CD4-positive, CD25-positive, alpha-beta regulatory T cell (primary cell): ENCODE results near the gene RPL27. TPM values are rescaled to one million over a fixed set of nuclear protein-coding genes. Genes with fewer than 3 reads are reported as not detected.

Experiments
- ATAC-seq, 2 donors: fragments of 150-1000 bp; cut with Tn5 transposase; one replicate each; pipeline ENCODE4 v1.10.0; 2021; ENCODE audit warnings: low read depth in 2 of 2, moderate number of reproducible peaks in 2 of 2, moderate library complexity in 1 of 2
- DNase-seq, 3 donors: peaks; one replicate each; pipeline versions ENCODE4 v3.0.0 to v3.0.0-alpha.2; 2012 to 2022; ENCODE audit warnings: mixed read lengths in 1 of 3
- H3K27ac ChIP-seq: one replicate; pipeline ENCODE4 v1.7.0; 2013; ENCODE audit warnings: mild to moderate bottlenecking, low read length; ENCODE audit not compliant: insufficient read depth, poor library complexity, severe bottlenecking
- H3K27me3 ChIP-seq: one replicate; pipeline ENCODE4 v1.7.0; 2013; ENCODE audit warnings: low read length; ENCODE audit not compliant: control insufficient read depth, insufficient read depth
- H3K36me3 ChIP-seq: one replicate; pipeline ENCODE4 v1.7.0; 2013; ENCODE audit warnings: mild to moderate bottlenecking, low read length, moderate library complexity; ENCODE audit not compliant: control insufficient read depth, insufficient read depth
- H3K4me1 ChIP-seq: 2 replicates; pipeline ENCODE4 v1.7.0; 2013; ENCODE audit warnings: mild to moderate bottlenecking, low read length; ENCODE audit not compliant: insufficient read depth, control insufficient read depth, poor library complexity, severe bottlenecking
- H3K4me3 ChIP-seq: one replicate; pipeline ENCODE4 v1.7.0; 2013; ENCODE audit warnings: low read depth, mild to moderate bottlenecking, low read length, moderate library complexity
- H3K9me3 ChIP-seq, 2 experiments: 1 replicate in 1 of 2; 2 replicates in 1 of 2; pipeline ENCODE4 v1.7.0; 2013; ENCODE audit warnings: low read length in 2 of 2, mild to moderate bottlenecking in 1 of 2, moderate library complexity in 1 of 2; ENCODE audit not compliant: control insufficient read depth in 2 of 2
- H3K27ac Mint-ChIP-seq, 3 donors: one replicate each; pipeline ENCODE4 v1.8.0; 2020 to 2022; ENCODE audit warnings: mild to moderate bottlenecking in 3 of 3, mixed read lengths in 3 of 3, moderate library complexity in 2 of 3
- H3K27me3 Mint-ChIP-seq: one replicate; pipeline ENCODE4 v1.8.0; 2022; ENCODE audit warnings: mild to moderate bottlenecking, mixed read lengths
- H3K36me3 Mint-ChIP-seq: one replicate; pipeline ENCODE4 v1.8.0; 2020; ENCODE audit warnings: mixed read lengths
- H3K4me1 Mint-ChIP-seq, 4 donors: one replicate each; pipeline ENCODE4 v1.8.0; 2020 to 2022; ENCODE audit warnings: mixed read lengths in 4 of 4, mild to moderate bottlenecking in 1 of 4
- H3K4me3 Mint-ChIP-seq, 4 donors: one replicate each; pipeline ENCODE4 v1.8.0; 2020 to 2022; ENCODE audit warnings: mild to moderate bottlenecking in 4 of 4, mixed read lengths in 4 of 4, moderate library complexity in 3 of 4
- H3K9me3 Mint-ChIP-seq, 7 donors: one replicate each; pipeline ENCODE4 v1.8.0; 2020 to 2022; ENCODE audit warnings: mixed read lengths in 7 of 7, mild to moderate bottlenecking in 3 of 7, moderate library complexity in 2 of 7
- polyA plus RNA-seq, 4 donors: library from polyadenylated mRNA; unstranded; fragments of 300-500 nt; fragmentation: Illumina TruSeq; gene quantifications; one replicate each; pipeline ENCODE4 v1.2.3, GENCODE V29; 2021
- total RNA-seq: library from RNA; stranded (reverse); gene quantifications from one replicate; pipeline ENCODE4 v1.2.3, GENCODE V29; 2022

RPL27 gene
- total and polyA plus RNA-seq, 5 donors from 2014 or later = 881 to 2,241 (median 1,824) TPM

- DNase-seq (no peak), ATAC-seq (no peak)
- Histone ChIP-seq H3K9me3 (no peaks in the 10 kb centered on the region), H3K27ac (no peak overlapping the region), H3K36me3 (no peaks in the 10 kb centered on the region), H3K4me3 (no peak overlapping the region), H3K4me1 (no peaks in the 10 kb centered on the region), H3K27me3 (no peaks in the 10 kb centered on the region)
- H3K36me3 Mint-ChIP-seq = no peaks in the 10 kb centered on the region
- H3K27me3 Mint-ChIP-seq = no peaks in the 10 kb centered on the region
- H3K4me3 Mint-ChIP-seq = no peak overlapping the region
- peak overlapping the region in 2 of 3 donors; percentile 12 to 42 for H3K27ac Mint-ChIP-seq
- H3K9me3 Mint-ChIP-seq = no peaks in the 10 kb centered on the region
- no peaks in the 10 kb centered on the region for H3K4me1 Mint-ChIP-seq
These were observed 41.4 kb downstream of the RPL27 start for GRCh38 chr17:43039646-43040045.

GRCh38 chr17:43040655-43041054 is 42.4 kb downstream of the RPL27 start:
- no peaks in the 10 kb centered on the region for H3K27me3 Mint-ChIP-seq
- H3K4me1 ChIP-seq = no peaks in the 10 kb centered on the region
- H3K9me3 ChIP-seq = no peaks in the 10 kb centered on the region
- H3K4me1 Mint-ChIP-seq = no peaks in the 10 kb centered on the region
- no peak overlapping the region for H3K27ac ChIP-seq
- no peak overlapping the region for H3K27ac Mint-ChIP-seq
- no peak overlapping the region for H3K4me3 Mint-ChIP-seq
- no peaks in the 10 kb centered on the region for H3K36me3 Mint-ChIP-seq
- no peaks in the 10 kb centered on the region for H3K9me3 Mint-ChIP-seq
- DNase-seq (no peak), ATAC-seq (no peak)
- no peak overlapping the region for H3K4me3 ChIP-seq
- H3K27me3 ChIP-seq = no peaks in the 10 kb centered on the region
- no peaks in the 10 kb centered on the region for H3K36me3 ChIP-seq

- ATAC-seq = no peak
- DNase-seq = no peak
- Mint-ChIP-seq H3K27ac (no peak overlapping the region), H3K27me3 (no peaks in the 10 kb centered on the region), H3K4me3 (no peak overlapping the region), H3K4me1 (no peaks in the 10 kb centered on the region), H3K9me3 (no peaks in the 10 kb centered on the region), H3K36me3 (no peaks in the 10 kb centered on the region)
- no peaks in the 10 kb centered on the region for H3K27me3 ChIP-seq
- H3K36me3 ChIP-seq = no peaks in the 10 kb centered on the region
- H3K4me1 ChIP-seq = no peaks in the 10 kb centered on the region
- no peaks in the 10 kb centered on the region for H3K9me3 ChIP-seq
- H3K27ac ChIP-seq = no peak overlapping the region
- no peak overlapping the region for H3K4me3 ChIP-seq
These were observed 43.9 kb downstream of the RPL27 start for GRCh38 chr17:43042025-43042628.

- ATAC-seq (no peak), DNase-seq (no peak)
- no peak overlapping the region for H3K4me3 Mint-ChIP-seq
- H3K27me3 Mint-ChIP-seq = no peaks in the 10 kb centered on the region
- H3K9me3 ChIP-seq = no peaks in the 10 kb centered on the region
- H3K27ac Mint-ChIP-seq = no peak overlapping the region
- no peaks in the 10 kb centered on the region for H3K27me3 ChIP-seq
- H3K27ac ChIP-seq = no peak overlapping the region
- H3K4me1 ChIP-seq = no peaks in the 10 kb centered on the region
- H3K4me3 ChIP-seq = no peak overlapping the region
- H3K4me1 Mint-ChIP-seq = no peaks in the 10 kb centered on the region
- no peaks in the 10 kb centered on the region for H3K36me3 Mint-ChIP-seq
- no peaks in the 10 kb centered on the region for H3K9me3 Mint-ChIP-seq
- no peaks in the 10 kb centered on the region for H3K36me3 ChIP-seq
These were observed 45.1 kb downstream of the RPL27 start for GRCh38 chr17:43043307-43043706.

- H3K4me1 ChIP-seq = no peaks in the 10 kb centered on the region
- H3K27ac ChIP-seq = no peak overlapping the region
- ATAC-seq (no peak), DNase-seq (no peak)
- Mint-ChIP-seq H3K27me3 (no peaks in the 10 kb centered on the region), H3K4me3 (no peak overlapping the region), H3K9me3 (no peaks in the 10 kb centered on the region), H3K4me1 (no peaks in the 10 kb centered on the region), H3K27ac (peak overlapping the region in 1 of 3 donors; percentile 6), H3K36me3 (no peaks in the 10 kb centered on the region)
- H3K36me3 ChIP-seq = no peaks in the 10 kb centered on the region
- H3K4me3 ChIP-seq = no peak overlapping the region
- no peaks in the 10 kb centered on the region for H3K9me3 ChIP-seq
- H3K27me3 ChIP-seq = no peaks in the 10 kb centered on the region
These were observed 45.8 kb downstream of the RPL27 start for GRCh38 chr17:43044024-43044423.

- Mint-ChIP-seq H3K9me3 (no peaks in the 10 kb centered on the region), H3K36me3 (no peaks in the 10 kb centered on the region), H3K4me1 (no peaks in the 10 kb centered on the region), H3K27me3 (no peaks in the 10 kb centered on the region), H3K4me3 (no peak overlapping the region), H3K27ac (no peak overlapping the region)
- Histone ChIP-seq H3K36me3 (no peaks in the 10 kb centered on the region), H3K4me1 (no peaks in the 10 kb centered on the region), H3K27ac (no peak overlapping the region), H3K4me3 (no peak overlapping the region), H3K9me3 (no peaks in the 10 kb centered on the region), H3K27me3 (no peaks in the 10 kb centered on the region)
- no peak for ATAC-seq
- no peak for DNase-seq
These were observed 53.8 kb downstream of the RPL27 start for GRCh38 chr17:43051969-43052368.

Other genes starting within 250 kb of the RPL27 start
- not detected for gene RAMP2, start 237.2 kb upstream of the RPL27 start, total RNA-seq
- not detected for gene RAMP2, start 237.2 kb upstream of the RPL27 start, polyA plus RNA-seq
- 29.4 TPM for gene VPS25, start 225.0 kb upstream of the RPL27 start, total RNA-seq
- 10 to 100 TPM; 62.8 to 73.3 (median 71.4) TPM for gene VPS25, start 225.0 kb upstream of the RPL27 start, polyA plus RNA-seq
- not detected for gene WNK4, start 217.8 kb upstream of the RPL27 start, total RNA-seq
- under 1 TPM in 1 of 4 donors, not detected in 3; 0.09 TPM for gene WNK4, start 217.8 kb upstream of the RPL27 start, polyA plus RNA-seq
- 12.8 TPM for gene COA3, start 199.7 kb upstream of the RPL27 start, total RNA-seq
- 100 to 1,000 TPM; 147 to 162 (median 156) TPM for gene COA3, start 199.7 kb upstream of the RPL27 start, polyA plus RNA-seq
- gene CNTD1, start 199.6 kb upstream of the RPL27 start, total RNA-seq = not detected
- under 1 TPM; 0.15 to 0.42 (median 0.28) TPM for gene CNTD1, start 199.6 kb upstream of the RPL27 start, polyA plus RNA-seq
- 153 TPM for gene BECN1, start 174.1 kb upstream of the RPL27 start, total RNA-seq
- 100 to 1,000 TPM; 138 to 180 (median 160) TPM for gene BECN1, start 174.1 kb upstream of the RPL27 start, polyA plus RNA-seq
- 66.7 TPM for gene PSME3, start 165.0 kb upstream of the RPL27 start, total RNA-seq
- gene PSME3, start 165.0 kb upstream of the RPL27 start, polyA plus RNA-seq = 100 to 1,000 TPM; 114 to 129 (median 127) TPM
- 2.3 TPM for gene AOC2, start 153.8 kb upstream of the RPL27 start, total RNA-seq
- under 1 TPM in 1 of 4 donors, not detected in 3; 0.17 TPM for gene AOC2, start 153.8 kb upstream of the RPL27 start, polyA plus RNA-seq
- 0.49 TPM for gene AOC3, start 147.2 kb upstream of the RPL27 start, total RNA-seq
- not detected for gene AOC3, start 147.2 kb upstream of the RPL27 start, polyA plus RNA-seq
- gene G6PC1, start 97.6 kb upstream of the RPL27 start, total RNA-seq = not detected
- gene G6PC1, start 97.6 kb upstream of the RPL27 start, polyA plus RNA-seq = not detected
- gene AARSD1, start 34.0 kb upstream of the RPL27 start, total RNA-seq = 48.5 TPM
- gene AARSD1, start 34.0 kb upstream of the RPL27 start, polyA plus RNA-seq = 10 to 100 TPM; 23.2 to 39.2 (median 28.9) TPM
- gene PTGES3L, start 18.3 kb upstream of the RPL27 start, total RNA-seq = 1.5 TPM
- not detected for gene PTGES3L, start 18.3 kb upstream of the RPL27 start, polyA plus RNA-seq
- 14.9 TPM for gene RUNDC1, start 17.9 kb upstream of the RPL27 start, total RNA-seq
- gene RUNDC1, start 17.9 kb upstream of the RPL27 start, polyA plus RNA-seq = 10 to 100 TPM; 10.6 to 15.2 (median 13.2) TPM
- 38.3 TPM for gene IFI35, start 8.4 kb downstream of the RPL27 start, total RNA-seq
- 10 to 100 TPM; 62.9 to 87.6 (median 71.8) TPM for gene IFI35, start 8.4 kb downstream of the RPL27 start, polyA plus RNA-seq
- gene VAT1, start 24.0 kb downstream of the RPL27 start, total RNA-seq = 21.9 TPM
- gene VAT1, start 24.0 kb downstream of the RPL27 start, polyA plus RNA-seq = 10 to 100 TPM; 40.6 to 51.4 (median 49.1) TPM
- gene RND2, start 26.8 kb downstream of the RPL27 start, total RNA-seq = not detected
- under 1 TPM in 3 of 4 donors, not detected in 1; 0.05 to 0.18 (median 0.08) TPM for gene RND2, start 26.8 kb downstream of the RPL27 start, polyA plus RNA-seq
- gene BRCA1, start 126.9 kb downstream of the RPL27 start, total RNA-seq = 5.7 TPM
- 1 to 10 TPM; 1.0 to 4.1 (median 1.8) TPM for gene BRCA1, start 126.9 kb downstream of the RPL27 start, polyA plus RNA-seq
- 65.0 TPM for gene NBR1, start 172.8 kb downstream of the RPL27 start, total RNA-seq
- 100 to 1,000 TPM in 2 of 4 donors, 10 to 100 TPM in 2; 93.6 to 104 (median 97.3) TPM for gene NBR1, start 172.8 kb downstream of the RPL27 start, polyA plus RNA-seq
- gene TMEM106A, start 213.5 kb downstream of the RPL27 start, total RNA-seq = 12.9 TPM
- gene TMEM106A, start 213.5 kb downstream of the RPL27 start, polyA plus RNA-seq = 1 to 10 TPM; 1.3 to 3.3 (median 1.9) TPM
- not detected for gene CCDC200, start 230.2 kb downstream of the RPL27 start, total RNA-seq
- gene CCDC200, start 230.2 kb downstream of the RPL27 start, polyA plus RNA-seq = not detected
- gene RNU2-1, start 235.6 kb downstream of the RPL27 start, total RNA-seq = 4,537 TPM
- not detected for gene RNU2-1, start 235.6 kb downstream of the RPL27 start, polyA plus RNA-seq